ENCODE results near the gene MYH11.

The MYH11 gene

DNA sequence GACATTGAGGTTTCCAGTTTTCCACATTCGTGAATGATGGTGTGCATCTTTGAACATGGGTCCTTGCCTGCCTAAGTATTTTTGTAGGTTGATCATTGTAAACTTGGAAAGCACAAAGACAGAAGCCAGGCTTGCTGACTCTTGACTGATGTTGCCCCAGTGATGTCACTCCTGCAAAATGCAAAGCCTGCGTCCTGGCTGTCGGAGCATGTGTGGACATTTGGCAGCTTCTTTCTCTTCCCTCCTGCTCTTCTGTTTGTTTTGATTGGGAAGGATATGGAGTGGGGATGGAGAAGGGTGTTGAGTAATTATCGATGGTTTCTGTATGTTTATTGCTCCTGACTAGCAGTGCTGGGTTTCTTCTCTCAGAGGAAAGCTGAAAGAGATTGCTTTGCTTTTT lies 203.6 kb downstream of the MYH11 start:
- DNase-seq, result no peak
